Bronchial epithelial cell (primary cell): ENCODE results near the gene CLEC4F. TPM values are rescaled to one million over a fixed set of nuclear protein-coding genes. Genes with fewer than 3 reads are reported as not detected.

ENCODE experiments used
- DNase-seq: peaks from one replicate; pipeline ENCODE4 v3.0.0-alpha.2; 2010; ENCODE audit warnings: low read depth
- FAIRE-seq: peaks from 2 replicates; lab custom pipeline; 2011; peaks lifted over from hg19 to GRCh38; lab: Jason Lieb, UNC
- H3K27me3 ChIP-seq: 2 replicates; pipeline ENCODE4 v1.5.1; 2011; ENCODE audit warnings: low read length; ENCODE audit not compliant: control insufficient read depth, insufficient read depth
- H3K36me3 ChIP-seq: 2 replicates; pipeline ENCODE4 v1.5.1; 2011; ENCODE audit warnings: low read length; ENCODE audit not compliant: control insufficient read depth, insufficient read depth
- H3K4me3 ChIP-seq: 2 replicates; pipeline ENCODE4 v1.5.1; 2011; ENCODE audit warnings: mild to moderate bottlenecking, low read depth, low read length, control low read depth
- total RNA-seq: library from RNA; depleted of rRNA; stranded (reverse); fragments of >200 nt; gene quantifications from 2 replicates; pipeline ENCODE4 v1.2.1, GENCODE V29; 2014
- TF ChIP-seq, protein P1 (sequence below): IDR thresholded peaks from 2 replicates; pipeline ENCODE4 v1.5.1; 2011; ENCODE audit warnings: mild to moderate bottlenecking, moderate library complexity, low read length, control low read depth, inconsistent platforms; ENCODE audit not compliant: insufficient read depth, severe bottlenecking

Gene CLEC4F
- total RNA-seq, 1 donor from 2014 or later = not detected

GRCh38 chr2:70826696-70827350 lies 6.4 kb upstream of the CLEC4F start:
- TF ChIP-seq, protein P1, sequence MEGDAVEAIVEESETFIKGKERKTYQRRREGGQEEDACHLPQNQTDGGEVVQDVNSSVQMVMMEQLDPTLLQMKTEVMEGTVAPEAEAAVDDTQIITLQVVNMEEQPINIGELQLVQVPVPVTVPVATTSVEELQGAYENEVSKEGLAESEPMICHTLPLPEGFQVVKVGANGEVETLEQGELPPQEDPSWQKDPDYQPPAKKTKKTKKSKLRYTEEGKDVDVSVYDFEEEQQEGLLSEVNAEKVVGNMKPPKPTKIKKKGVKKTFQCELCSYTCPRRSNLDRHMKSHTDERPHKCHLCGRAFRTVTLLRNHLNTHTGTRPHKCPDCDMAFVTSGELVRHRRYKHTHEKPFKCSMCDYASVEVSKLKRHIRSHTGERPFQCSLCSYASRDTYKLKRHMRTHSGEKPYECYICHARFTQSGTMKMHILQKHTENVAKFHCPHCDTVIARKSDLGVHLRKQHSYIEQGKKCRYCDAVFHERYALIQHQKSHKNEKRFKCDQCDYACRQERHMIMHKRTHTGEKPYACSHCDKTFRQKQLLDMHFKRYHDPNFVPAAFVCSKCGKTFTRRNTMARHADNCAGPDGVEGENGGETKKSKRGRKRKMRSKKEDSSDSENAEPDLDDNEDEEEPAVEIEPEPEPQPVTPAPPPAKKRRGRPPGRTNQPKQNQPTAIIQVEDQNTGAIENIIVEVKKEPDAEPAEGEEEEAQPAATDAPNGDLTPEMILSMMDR = no peak
- DNase-seq (no peak), FAIRE-seq (no peak)
- Histone ChIP-seq H3K27me3 (no peaks in the 10 kb centered on the region), H3K36me3 (no peaks in the 10 kb centered on the region), H3K4me3 (no peak overlapping the region)

DNA sequence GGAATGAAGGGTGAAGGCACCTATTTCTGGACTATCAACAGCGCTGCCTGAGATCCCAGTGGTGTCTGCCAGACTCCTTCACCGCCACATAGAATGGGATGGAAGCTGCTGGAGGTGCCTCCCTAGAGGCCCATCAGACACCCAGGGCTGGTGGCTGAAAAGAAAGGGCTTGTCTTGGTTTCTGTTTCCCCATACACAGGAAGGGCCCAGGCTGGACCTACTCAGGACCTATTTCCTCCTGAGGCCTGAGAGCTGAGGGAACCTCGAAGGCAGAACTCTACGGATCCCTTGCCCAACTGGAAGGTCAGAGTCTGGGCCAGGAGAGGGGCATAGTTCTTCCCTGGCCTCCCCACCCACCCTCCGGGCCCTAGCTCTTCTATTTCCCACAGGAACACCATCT lies 2.9 kb upstream of the CLEC4F start:
- H3K27me3 ChIP-seq = peaks cover 2% of the 10 kb centered on the region
- FAIRE-seq (no peak), DNase-seq (no peak)
- H3K36me3 ChIP-seq = no peaks in the 10 kb centered on the region
- TF ChIP-seq, protein P1 = no peak
- H3K4me3 ChIP-seq = no peak overlapping the region

GRCh38 chr2:70822843-70823242 lies 2.4 kb upstream of the CLEC4F start:
- no peak overlapping the region for H3K4me3 ChIP-seq
- TF ChIP-seq, protein P1 = no peak
- peaks cover 2% of the 10 kb centered on the region for H3K27me3 ChIP-seq
- DNase-seq = no peak
- H3K36me3 ChIP-seq = no peaks in the 10 kb centered on the region
- FAIRE-seq = no peak

- FAIRE-seq = peak; percentile 36
- H3K36me3 ChIP-seq = no peaks in the 10 kb centered on the region
- DNase-seq = no peak
- peaks cover 5% of the 10 kb centered on the region for H3K27me3 ChIP-seq
- H3K4me3 ChIP-seq = no peak overlapping the region
- TF ChIP-seq, protein P1 = no peak
Measured at GRCh38 chr2:70817284-70817954, 3.0 kb downstream of the CLEC4F start.

- FAIRE-seq (no peak), DNase-seq (no peak)
- Histone ChIP-seq H3K27me3 (peaks cover 5% of the 10 kb centered on the region), H3K4me3 (no peak overlapping the region), H3K36me3 (no peaks in the 10 kb centered on the region)
- TF ChIP-seq, protein P1 = no peak
Measured at GRCh38 chr2:70816726-70817125, 3.7 kb downstream of the CLEC4F start.
